Renal cortical epithelial cell (primary cell): Measurements from ENCODE around the gene MLIP. TPM values are rescaled to one million over a fixed set of nuclear protein-coding genes. Genes with fewer than 3 reads are reported as not detected.
"Not testable (repeated sequence)": the region's sequence is repeated elsewhere in the genome, so short reads cannot be mapped to it uniquely, and the experiment has no call there.

Source experiments
- DNase-seq: peaks from one replicate; pipeline ENCODE4 v3.0.0-alpha.2; 2011; ENCODE audit warnings: low read depth
- total RNA-seq: library from RNA; depleted of rRNA; stranded (reverse); fragments of >200 nt; gene quantifications from 2 replicates; pipeline ENCODE4 v1.2.3, GENCODE V29; 2014

MLIP gene
- total RNA-seq, 1 donor from 2014 or later = 0.15 TPM

DNA sequence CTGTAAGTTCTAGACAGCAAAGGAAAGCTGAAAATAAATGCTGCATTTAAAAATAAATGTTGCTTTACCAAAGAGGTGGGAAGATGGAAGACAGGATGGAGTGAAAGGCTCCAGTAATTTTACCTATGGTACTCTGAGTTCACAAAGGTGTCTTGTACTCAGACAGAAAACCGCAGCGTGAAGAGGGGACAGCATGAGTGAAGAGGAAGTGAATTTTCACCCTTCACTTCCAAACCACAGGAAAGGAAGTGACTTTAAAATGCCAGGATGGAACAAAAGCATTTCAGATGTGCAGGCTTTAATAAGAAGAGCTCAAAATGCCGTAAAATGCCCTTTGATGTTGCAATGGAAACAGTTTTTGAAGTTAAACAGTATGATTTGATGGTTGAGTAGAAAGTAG is 105.8 kb downstream of the MLIP start:
- no peak for DNase-seq

GRCh38 chr6:54222217-54222616 is 111.0 kb downstream of the MLIP start:
- DNase-seq = no peak

GRCh38 chr6:54232703-54233102 is 121.5 kb downstream of the MLIP start:
- DNase-seq = no peak

- no peak for DNase-seq
Observed at GRCh38 chr6:54234539-54234938, 123.3 kb downstream of the MLIP start.

DNA sequence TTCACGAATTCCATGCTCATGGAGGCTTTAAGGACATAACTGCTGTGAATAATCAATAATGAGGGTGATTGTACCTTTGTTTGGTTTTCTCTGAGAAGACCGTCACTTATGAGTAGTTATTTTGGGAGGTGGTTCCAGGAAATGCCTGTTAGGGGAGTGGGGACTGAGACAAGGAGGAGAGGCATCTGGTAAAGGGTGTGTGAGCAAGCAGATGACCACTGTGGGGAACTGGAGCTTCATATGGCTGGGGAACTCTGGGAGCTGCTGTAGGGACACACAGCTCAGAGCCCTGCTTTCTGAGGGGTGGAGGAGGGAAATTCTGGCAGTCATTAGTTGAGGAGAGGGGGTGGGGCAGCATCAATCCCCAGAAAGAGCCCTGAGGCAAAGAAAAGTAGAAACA is 125.7 kb downstream of the MLIP start:
- DNase-seq = peak; percentile 70

DNA sequence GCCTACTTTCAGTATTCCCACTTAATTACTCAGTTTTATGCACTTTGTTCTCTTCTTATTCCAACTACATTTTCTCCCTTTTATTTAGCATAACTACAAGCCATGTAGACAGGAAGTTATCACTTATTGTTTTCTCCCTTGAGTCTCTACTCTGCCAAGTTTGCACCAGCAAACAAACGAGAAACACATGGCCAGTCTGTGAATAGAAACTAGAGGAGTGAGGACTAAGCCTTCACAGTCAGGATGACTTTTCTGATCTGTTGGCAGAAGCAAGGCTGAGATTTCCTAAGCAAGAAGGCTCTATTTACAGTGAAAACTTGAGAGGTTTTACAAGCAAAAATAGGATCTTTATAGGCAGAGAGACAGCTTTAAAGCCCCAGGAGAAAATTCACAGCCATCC is 127.2 kb downstream of the MLIP start:
- no peak for DNase-seq

GRCh38 chr6:54243699-54244098 is 132.5 kb downstream of the MLIP start:
- DNase-seq = no peak

- DNase-seq = peak; percentile 64
Observed at GRCh38 chr6:54244430-54244829, 133.2 kb downstream of the MLIP start.

GRCh38 chr6:54245265-54245664 is 134.0 kb downstream of the MLIP start:
- DNase-seq = no peak

- DNase-seq = no peak
Observed at GRCh38 chr6:54248319-54248718, 137.1 kb downstream of the MLIP start.

DNA sequence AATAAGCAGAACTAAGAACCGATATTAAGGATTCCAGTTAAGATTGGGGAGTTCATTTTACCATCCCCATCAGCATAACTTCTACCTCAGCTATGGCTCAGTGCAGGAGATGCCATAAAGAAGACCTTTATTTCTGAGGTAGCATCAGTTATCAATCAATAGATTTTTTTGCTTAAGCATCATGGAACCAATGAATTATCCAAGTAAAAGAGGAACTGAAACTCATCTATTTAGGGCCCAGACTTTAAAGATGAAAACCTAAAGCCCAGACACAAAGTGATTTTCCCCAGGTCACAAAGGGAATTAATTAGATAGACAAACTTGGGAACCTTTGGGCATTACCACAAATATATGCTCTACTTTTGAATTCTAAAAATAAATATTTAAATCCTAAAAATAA is 137.8 kb downstream of the MLIP start:
- DNase-seq = no peak

- DNase-seq = not testable (repeated sequence)
Observed at GRCh38 chr6:54249812-54250211, 138.6 kb downstream of the MLIP start.

GRCh38 chr6:54252496-54252895 is 141.3 kb downstream of the MLIP start:
- no peak for DNase-seq

DNA sequence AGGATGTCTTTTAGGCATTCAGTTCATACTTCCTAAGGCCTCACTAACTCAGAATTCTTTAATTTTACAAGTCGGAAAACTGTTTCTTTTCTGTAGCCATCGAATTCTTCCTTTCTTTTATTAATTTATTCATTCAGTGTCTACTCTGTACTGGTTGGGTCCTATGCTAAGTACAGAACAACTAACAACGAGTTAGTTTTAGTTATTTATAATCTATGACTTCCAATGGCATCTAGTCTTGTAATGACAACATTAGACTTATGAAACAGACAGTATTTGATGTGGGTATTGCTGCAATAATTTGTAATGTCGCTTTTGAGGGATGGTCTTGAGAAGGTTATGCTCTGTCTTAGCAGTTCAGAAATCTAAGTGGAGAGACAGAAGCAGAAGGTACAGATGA is 141.7 kb downstream of the MLIP start:
- DNase-seq = no peak

GRCh38 chr6:54254886-54255285 is 143.6 kb downstream of the MLIP start:
- DNase-seq = no peak

GRCh38 chr6:54255886-54256285 is 144.6 kb downstream of the MLIP start:
- DNase-seq = peak; percentile 21

DNA sequence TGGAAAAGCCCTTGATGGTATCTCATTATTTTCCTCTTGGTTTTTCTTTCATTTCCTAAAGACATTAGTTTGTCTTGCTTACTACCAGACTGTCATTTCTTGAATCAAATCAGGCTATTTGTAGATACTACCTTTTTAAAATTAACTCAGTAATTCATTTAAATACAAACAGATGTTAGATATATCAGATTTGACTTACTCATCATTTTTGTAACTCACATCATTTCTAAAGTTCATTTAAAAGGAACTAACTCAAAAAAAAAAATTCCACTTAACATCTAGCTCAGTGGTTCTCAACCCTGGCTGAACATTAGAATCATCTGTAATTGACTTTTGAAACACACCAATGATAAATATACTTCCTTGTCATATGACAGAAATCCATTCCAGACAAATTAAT is 148.8 kb downstream of the MLIP start:
- no peak for DNase-seq

DNA sequence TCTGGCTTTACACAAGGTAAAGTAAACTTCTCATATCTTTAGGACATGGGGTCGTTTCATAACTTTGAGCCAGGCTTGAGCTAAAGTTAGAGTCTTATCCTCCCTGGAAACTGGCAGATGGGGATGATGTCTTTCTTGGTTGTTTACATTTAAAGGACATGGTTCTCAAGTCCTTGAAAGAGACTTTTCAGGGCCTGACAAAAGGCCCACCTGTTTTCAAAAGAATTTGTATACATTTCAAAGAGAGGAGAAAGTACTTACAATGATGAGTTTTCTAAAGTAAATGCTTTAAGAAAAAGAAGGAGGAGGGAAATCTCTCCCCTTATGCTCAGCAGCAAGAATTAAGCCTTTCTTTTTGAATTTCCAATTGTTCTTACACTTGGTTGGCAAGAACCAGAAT is 151.3 kb downstream of the MLIP start:
- DNase-seq = no peak

GRCh38 chr6:54262971-54263370 is 151.7 kb downstream of the MLIP start:
- peak; percentile 92 for DNase-seq

GRCh38 chr6:54264581-54265272 is 153.5 kb downstream of the MLIP start:
- DNase-seq = peak; percentile 41

DNA sequence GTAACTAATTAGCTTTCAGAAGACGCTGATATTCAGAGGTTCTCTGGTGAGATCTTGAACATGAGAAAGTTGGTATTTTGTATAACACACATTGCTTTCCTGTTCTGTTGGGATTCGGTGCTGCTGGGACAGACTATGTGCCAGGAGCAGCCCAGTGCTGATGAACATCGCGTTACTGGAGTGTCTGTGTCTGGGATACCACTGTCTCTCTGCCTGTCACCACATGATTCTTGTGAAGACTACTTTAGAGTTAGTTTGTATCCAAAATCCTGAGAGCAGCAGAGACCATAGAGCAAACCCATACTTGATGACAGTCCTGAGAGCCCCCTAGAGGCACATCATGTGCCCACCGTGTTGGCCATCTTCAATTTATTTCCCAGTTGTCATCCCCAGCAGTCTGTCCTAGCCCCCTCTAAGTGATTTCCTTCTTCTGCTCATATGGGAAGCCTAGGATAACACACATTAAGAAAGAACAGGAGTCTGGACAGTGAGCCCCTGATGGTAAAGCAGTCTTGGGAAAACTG is 155.2 kb downstream of the MLIP start:
- no peak for DNase-seq

GRCh38 chr6:54267798-54268197 is 156.6 kb downstream of the MLIP start:
- peak; percentile 68 for DNase-seq

DNA sequence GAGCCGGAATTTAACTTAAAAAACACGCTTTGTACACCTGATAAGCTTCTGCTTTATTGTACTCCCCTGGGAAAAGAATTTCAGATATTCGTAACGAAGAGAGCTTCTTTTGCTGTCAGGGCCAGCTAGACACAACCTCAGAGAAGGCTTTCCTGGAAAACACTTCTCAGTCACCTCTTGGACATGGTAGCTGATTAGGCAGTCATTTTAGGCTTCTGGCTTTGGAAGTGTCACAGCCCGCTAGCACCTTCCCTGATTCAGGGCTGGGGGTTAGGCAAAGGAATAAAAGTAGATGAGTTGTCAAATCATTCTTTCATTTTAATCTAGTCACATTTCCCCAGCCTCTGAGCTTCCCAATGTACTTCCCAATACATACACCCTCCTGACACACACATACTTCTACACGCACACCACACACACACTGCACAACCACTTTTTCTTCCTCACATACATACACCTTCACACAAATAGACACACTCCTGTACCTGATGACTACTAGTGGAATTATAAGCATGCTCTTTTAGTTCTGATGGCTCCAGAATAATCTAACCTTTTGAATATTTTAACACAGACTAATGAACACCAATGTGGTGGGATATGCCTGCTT is 162.1 kb downstream of the MLIP start:
- no peak for DNase-seq

DNA sequence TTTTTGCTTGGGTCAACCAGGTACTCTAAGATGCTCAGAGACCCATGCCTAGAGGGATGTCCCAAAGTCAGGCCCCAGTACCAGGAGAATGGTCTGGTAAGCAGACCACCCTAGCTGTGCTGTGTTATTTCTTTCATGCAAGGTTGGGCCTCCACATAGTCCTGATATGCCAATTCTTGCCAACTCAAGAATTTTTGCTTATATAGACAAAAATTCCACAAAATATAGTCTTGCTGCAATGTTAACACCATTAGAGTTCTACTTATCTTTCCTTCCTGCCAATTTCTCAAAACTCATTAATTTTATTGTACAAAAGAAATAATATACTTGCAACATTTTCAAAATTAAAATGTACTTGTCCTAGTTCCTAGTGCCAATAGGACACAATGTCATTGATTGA is 163.1 kb downstream of the MLIP start:
- no peak for DNase-seq
